ENCODE results near the gene CTRL.

- TF ChIP-seq CTCF (IDR thresholded peaks at IDR 0.05) (no peak), POLR2A (IDR thresholded peaks at IDR 0.05) (no peak)
Measured at GRCh38 chr16:67951485-67951884, 19.8 kb upstream of the CTRL start.
